GM18511 (cell line): ENCODE results near the gene SLC25A42.

ENCODE experiments used
- ATAC-seq: cut with Tn5 transposase; IDR thresholded peaks from one replicate; pipeline ENCODE4 v1.9.1; 2021; ENCODE audit warnings: mild to moderate bottlenecking, moderate library complexity; ENCODE audit not compliant: unreplicated experiment

SLC25A42 gene

GRCh38 chr19:19067276-19068072 lies 3.7 kb downstream of the SLC25A42 start:
- no peak for ATAC-seq

- no peak for ATAC-seq
These were observed 5.2 kb downstream of the SLC25A42 start for GRCh38 chr19:19068659-19069654.

GRCh38 chr19:19071897-19072296 lies 8.1 kb downstream of the SLC25A42 start:
- no peak for ATAC-seq

- no peak for ATAC-seq
These were observed 10.5 kb downstream of the SLC25A42 start for GRCh38 chr19:19074196-19074882.

- no peak for ATAC-seq
These were observed 11.3 kb downstream of the SLC25A42 start for GRCh38 chr19:19075126-19075525.

GRCh38 chr19:19076476-19076875 lies 12.7 kb downstream of the SLC25A42 start:
- ATAC-seq = no peak

GRCh38 chr19:19077103-19077502 lies 13.3 kb downstream of the SLC25A42 start:
- no peak for ATAC-seq

GRCh38 chr19:19078801-19079200 lies 15.0 kb downstream of the SLC25A42 start:
- ATAC-seq = no peak

GRCh38 chr19:19079571-19079970 lies 15.8 kb downstream of the SLC25A42 start:
- ATAC-seq = no peak

GRCh38 chr19:19081642-19082151 lies 17.9 kb downstream of the SLC25A42 start:
- ATAC-seq = no peak

- ATAC-seq = no peak
These were observed 19.8 kb downstream of the SLC25A42 start for GRCh38 chr19:19083413-19084178.

GRCh38 chr19:19087676-19088075 lies 23.9 kb downstream of the SLC25A42 start:
- ATAC-seq = no peak

GRCh38 chr19:19094513-19094912 lies 30.7 kb downstream of the SLC25A42 start:
- no peak for ATAC-seq

GRCh38 chr19:19095691-19096090 lies 31.9 kb downstream of the SLC25A42 start:
- no peak for ATAC-seq

- ATAC-seq = no peak
These were observed 33.1 kb downstream of the SLC25A42 start for GRCh38 chr19:19096641-19097627.

GRCh38 chr19:19098084-19098702 lies 34.4 kb downstream of the SLC25A42 start:
- no peak for ATAC-seq

- ATAC-seq = no peak
These were observed 35.2 kb downstream of the SLC25A42 start for GRCh38 chr19:19098703-19099632.
